ENCODE measurements around the gene ONECUT1.
"Not testable (repeated sequence)": the region's sequence is repeated elsewhere in the genome, so short reads cannot be mapped to it uniquely, and the experiment has no call there.

Gene ONECUT1

DNA sequence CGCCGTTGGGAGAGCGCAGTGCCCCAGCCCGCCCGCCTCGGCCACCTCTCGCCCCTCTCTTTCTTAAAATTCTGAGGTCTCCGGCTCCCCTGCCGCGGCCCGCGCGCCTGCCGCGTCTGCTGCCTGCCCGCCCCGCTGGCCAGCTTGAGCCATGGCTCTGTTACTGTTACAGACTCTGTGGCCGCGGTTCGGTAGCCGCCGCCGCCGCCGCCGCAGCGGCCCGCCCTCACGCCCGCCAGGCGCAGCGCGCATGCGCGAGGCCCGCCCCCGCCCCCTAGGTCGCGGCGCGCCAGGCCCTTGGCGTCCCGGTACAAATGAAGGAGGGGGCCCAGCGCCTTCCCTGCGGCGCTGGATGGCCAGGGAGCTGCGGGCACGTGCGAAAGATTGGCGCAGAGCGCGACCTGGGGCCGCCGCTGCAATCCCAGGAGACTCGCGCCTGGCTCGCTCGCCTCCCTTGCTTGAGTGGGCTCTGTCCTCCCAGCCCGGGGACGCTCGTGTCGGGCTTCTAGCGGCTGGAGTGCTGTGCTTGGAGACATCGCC is at the start of gene ONECUT1:
Gene ONECUT1, minus strand, starts transcription at position 168 of the 540 bp plus-strand sequence. CDS start 452 bp downstream, outside the sequence.
- peak; percentile 42 for DNase-seq

GRCh38 chr15:52834379-52834778 is 44.2 kb upstream of the ONECUT1 start:
- no peak for DNase-seq

- DNase-seq: not testable (repeated sequence)
These were observed 34.2 kb upstream of the ONECUT1 start for GRCh38 chr15:52824169-52824942.

GRCh38 chr15:52822475-52822874 is 32.3 kb upstream of the ONECUT1 start:
- DNase-seq: no peak

DNA sequence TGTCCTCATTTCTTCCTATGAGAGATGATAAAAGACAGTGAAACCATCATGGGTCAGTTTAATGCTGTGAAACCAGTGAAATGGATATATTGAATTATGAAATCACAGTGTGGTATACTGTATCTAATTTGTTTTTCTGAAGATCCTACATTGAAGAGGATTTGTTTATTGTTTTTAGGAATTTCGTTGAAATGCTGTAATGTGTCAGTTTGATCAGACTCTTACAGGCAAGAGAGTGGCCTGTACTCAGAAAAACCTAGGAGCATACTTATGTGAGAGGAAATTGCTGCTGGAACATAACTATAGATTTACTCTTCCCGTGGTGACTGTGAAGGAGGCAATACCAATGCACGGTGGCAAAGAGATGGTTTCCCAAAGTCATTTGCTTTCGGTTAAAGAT is 29.1 kb upstream of the ONECUT1 start:
- DNase-seq: no peak

DNA sequence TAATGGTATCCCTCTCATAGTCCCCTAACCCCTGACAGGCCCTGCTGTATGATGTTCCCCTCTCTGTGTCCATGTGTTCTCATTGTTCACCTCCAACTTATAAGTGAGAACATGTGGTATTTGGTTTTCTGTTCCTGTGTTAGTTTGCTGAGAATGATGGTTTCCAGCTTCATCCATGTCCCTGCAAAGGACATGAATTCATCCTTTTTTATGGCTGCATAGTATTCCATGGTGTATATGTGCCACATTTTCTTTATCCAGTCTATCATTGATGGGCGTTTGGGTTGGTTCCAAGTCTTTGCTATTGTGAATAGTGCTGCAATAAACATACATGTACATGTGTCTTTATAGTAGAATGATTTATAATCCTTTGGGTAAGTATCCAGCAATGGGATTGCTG is 25.8 kb upstream of the ONECUT1 start:
- not testable (repeated sequence) for DNase-seq

- no peak for DNase-seq
These were observed 18.9 kb upstream of the ONECUT1 start for GRCh38 chr15:52808996-52809395.

GRCh38 chr15:52808441-52808840 is 18.3 kb upstream of the ONECUT1 start:
- no peak for DNase-seq

DNA sequence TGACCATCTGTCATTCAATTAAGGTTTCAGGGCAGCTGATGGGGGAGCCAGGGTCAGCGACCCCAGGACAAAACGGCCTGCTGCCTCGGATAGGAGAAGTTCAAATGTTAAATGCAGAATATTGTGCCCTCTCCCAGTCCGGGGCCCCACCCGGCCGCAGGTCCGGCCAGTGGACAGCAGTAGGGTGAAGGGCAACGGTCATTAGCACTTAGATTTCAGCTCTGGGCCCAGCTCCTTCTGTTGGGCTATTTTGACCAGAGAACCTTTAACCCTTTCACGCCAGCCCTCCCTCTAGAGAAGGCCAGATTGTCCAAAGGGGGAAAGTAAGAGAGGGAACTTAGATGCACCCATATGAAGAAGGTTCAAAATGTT is 16.1 kb upstream of the ONECUT1 start:
- no peak for DNase-seq

- no peak for DNase-seq
These were observed 15.5 kb upstream of the ONECUT1 start for GRCh38 chr15:52805351-52806283.

- DNase-seq: no peak
These were observed 14.5 kb upstream of the ONECUT1 start for GRCh38 chr15:52804526-52805081.

- DNase-seq: no peak
These were observed 13.6 kb upstream of the ONECUT1 start for GRCh38 chr15:52803467-52804306.

DNA sequence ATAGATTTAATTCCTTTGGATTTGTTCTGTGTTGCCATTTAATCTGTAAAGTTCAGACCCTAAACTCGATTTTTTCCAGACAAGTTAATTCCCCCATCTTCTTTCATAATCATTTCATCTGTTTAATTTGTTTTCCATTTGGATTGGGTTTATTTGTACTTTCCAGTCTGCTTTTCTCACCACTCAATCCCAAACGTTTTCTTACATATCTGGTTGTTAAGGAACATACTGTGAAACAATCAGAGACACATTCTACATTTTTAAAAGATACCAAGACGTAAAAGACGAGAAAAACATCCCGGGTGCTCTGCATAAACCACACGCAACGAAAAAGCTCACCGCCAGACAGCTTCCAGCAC is 13.0 kb upstream of the ONECUT1 start:
- DNase-seq: no peak

- DNase-seq: no peak
These were observed 12.0 kb upstream of the ONECUT1 start for GRCh38 chr15:52802110-52802509.

- no peak for DNase-seq
These were observed 11.6 kb upstream of the ONECUT1 start for GRCh38 chr15:52801748-52802085.

DNA sequence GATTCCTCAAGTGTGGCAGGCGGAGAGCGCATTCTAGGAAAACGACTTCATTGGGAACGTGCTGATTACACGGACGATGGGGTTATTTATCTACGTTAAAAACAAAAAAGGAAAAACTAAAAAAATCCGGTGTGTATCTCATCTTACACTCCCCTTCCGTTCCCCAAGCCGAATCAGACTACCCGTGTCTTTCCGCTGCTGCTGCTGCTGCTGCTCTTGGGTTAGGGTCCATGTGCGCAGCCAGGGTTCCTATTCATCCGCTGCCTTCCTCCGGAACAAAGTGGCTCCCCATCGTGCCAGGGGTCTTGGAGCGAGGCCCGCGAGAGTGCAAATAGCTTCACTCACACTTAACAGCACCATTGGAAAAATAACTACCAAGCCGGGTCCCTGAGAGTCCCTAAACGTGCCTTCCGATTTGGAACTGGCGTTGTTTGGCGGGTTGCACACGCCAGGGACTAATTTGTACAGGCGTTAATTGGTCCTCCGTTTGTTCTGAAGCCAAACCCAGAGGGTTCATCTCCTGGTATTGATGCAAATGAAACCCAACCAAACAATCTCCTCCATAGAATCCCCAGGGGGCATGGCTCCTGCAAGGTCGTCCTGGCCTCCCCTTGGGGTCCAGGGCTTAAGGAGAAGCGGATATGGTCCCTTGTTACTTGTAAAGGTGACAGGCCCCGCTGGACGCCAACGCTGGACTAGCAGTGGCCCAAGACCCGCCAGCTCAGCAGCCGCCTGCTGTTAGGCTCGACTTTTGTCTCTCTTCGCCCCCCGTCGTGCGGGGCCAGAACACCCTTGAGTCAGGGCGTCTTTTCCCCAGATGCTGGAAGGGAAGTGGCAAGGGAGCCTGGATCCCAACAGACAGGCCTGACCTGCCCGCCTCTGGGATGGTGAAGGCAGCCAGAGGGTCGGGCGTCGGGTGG is 11.0 kb upstream of the ONECUT1 start:
- no peak for DNase-seq

GRCh38 chr15:52799145-52799811 is 9.1 kb upstream of the ONECUT1 start:
- no peak for DNase-seq

GRCh38 chr15:52798529-52799101 is 8.5 kb upstream of the ONECUT1 start:
- DNase-seq: no peak

- no peak for DNase-seq
These were observed 7.7 kb upstream of the ONECUT1 start for GRCh38 chr15:52797625-52798501.
